HK-2 (cell line): Measurements from ENCODE around the gene CHCHD4.
"Not testable (repeated sequence)": the region's sequence is repeated elsewhere in the genome, so short reads cannot be mapped to it uniquely, and the experiment has no call there.

Experiments
- DNase-seq: peaks from one replicate; pipeline ENCODE4 v3.0.0-alpha.2; 2018; ENCODE audit not compliant: unreplicated experiment

CHCHD4 gene

GRCh38 chr3:14120111-14120920, 4.4 kb downstream of the CHCHD4 start:
- no peak for DNase-seq

- no peak for DNase-seq
Measured at GRCh38 chr3:14119651-14120050, 5.0 kb downstream of the CHCHD4 start.

- DNase-seq: no peak
Measured at GRCh38 chr3:14118400-14119381, 6.0 kb downstream of the CHCHD4 start.

- DNase-seq: no peak
Measured at GRCh38 chr3:14117468-14118399, 6.9 kb downstream of the CHCHD4 start.

DNA sequence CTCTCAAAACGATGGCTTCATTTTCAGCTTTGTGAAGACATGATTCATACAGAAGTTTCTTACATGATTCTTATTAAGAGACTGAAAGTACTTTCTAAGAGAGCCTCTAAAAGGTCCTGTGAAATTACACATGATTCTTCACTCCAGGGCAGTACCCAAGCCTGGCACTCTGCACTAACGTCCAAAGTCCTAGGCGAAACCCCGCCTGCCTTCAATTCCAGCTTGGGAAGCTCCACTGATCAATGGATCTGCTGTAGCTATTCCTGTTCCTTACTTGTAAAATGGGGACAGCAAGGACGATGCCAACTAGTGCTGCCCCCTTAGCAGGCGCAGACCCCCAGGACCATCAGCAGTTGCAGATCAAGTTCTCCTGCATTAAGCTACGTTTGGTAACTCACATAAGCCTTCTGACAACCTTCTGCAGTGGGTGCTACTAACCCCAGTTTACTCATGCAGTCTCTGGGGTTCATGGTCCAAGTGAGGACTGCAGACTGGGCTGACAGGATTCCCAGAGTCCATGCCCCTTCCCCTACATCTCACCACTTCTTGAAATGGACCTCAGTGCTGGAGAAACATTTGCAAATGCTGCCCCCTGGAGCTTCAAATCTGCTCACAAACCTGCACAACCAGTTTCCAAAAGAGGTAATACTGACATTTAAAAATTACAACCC, 10.6 kb downstream of the CHCHD4 start:
- no peak for DNase-seq

DNA sequence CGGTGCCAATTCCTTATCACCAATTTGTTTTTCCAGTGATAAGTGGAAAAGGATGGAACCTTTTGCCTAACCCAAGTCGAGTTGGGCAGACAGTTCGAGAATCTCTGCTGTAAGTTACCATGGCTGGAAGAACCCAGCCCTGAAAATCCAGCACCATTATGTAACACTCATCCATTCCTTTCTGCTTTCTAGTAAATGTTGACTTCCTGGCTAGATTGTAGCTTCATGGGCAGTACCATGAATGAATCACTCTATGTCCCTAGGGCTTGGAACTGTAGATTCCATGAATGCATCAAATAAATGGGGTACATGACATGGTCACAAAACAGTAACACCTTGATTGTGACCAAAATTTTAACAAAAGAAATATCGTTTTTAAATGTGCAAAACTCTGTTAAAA, 14.0 kb downstream of the CHCHD4 start:
- no peak for DNase-seq

DNA sequence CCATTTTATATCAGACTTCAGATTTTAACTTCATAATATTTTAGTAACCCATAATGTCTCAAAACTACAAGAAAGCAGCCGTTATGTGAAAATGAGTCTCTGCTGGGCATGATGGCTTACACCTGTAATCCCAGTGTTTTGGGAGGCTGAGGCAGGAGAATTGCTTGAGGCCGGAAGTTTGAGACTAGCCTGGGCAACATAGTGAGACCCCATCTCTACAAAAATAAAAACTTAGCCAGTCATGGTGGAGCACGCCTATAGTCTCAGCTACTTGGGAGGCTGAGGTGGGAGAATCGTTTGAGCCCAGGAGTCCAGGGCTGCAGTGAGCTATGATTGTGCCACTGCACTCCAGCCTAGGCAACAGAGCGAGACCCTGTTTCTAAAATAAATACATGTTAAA, 14.8 kb downstream of the CHCHD4 start:
- not testable (repeated sequence) for DNase-seq

DNA sequence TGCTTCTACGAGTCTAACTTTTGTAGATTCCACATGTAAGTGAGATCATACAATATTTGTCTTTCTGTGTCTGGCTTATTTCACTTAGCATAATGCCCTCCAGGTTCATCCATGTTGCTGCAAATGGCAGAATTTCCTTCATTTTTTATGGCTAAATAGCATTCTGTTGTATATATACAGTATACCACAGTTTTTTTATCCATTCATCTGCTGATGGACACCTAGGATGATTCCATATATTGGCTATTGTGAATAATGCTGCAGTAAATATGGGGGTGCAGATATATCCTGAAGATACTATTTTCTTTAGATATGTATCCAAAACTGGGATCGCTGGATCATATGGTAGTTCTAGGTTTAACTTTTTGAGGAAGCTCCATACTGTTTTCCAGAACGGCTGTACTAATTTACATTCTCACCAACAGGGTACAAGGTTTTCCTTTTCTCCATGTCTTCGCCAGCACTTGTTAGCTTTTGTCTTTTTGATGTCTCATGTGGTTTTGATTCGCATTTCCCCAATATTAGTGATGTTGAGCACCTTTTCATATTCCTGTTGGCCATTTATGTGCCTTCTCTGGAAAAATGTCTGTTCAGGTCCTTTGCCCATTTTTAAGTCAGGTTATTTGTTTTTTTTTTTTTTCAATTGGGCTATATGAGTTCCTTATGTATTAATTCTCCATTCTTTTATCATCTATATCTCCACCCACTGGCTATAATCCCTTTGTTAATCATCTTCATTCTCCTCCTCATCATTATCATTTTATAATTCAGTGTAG, 26.9 kb downstream of the CHCHD4 start:
- no peak for DNase-seq

- no peak for DNase-seq
Measured at GRCh38 chr3:14096742-14097141, 27.9 kb downstream of the CHCHD4 start.

DNA sequence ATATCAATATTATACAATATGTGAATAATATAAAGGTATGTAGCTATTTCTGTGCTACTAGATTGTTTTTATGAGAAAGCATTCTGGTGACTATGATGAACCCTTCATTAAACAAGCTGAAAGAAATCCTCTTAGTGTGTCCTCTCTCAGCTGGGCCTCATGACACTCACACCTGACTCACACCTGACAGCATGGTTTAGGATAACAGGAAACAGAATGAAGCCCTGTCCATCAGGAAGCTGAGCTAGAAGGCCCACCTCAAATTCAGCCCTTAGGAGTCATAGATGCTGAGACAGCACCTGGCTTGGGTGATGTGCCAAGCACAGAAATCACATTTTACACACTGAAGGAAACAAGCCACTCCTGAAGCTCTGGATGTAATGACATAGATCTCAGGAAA, 30.8 kb downstream of the CHCHD4 start:
- DNase-seq: no peak

DNA sequence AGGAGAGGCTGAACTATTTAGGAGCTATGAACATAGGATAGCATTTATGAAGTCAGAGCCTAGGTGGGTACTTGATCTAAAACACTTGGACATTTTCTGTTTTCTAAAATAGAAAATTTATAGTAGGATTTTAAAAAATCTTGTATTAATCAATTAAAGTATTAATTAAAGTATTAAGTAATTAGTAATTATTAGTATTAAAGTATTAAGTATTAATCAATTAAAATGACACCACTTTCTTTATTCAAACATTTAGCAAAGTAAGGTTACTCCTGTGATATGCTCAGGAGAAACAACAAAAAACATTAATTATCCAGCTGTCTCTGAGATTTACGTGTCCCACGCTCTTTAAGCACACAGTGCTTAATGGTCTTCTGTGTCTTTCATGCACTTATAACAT, 32.2 kb downstream of the CHCHD4 start:
- DNase-seq: no peak

DNA sequence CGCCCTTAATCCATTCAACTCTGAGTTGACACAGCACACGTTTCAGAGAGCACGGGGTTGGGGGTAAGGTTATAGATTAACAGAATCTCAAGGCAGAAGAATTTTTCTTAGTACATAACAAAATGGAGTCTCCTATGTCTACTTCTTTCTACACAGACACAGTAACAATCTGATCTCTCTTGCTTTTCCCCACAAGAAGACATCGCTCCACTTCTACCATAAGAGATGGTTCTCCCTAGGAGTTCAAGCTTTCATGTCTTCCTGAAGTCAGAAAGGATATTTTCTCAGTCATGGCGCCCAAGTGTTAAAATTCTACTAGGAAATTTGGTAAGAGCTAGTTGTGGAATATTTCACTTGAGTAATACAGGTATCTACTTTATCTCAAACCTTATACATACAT, 32.7 kb downstream of the CHCHD4 start:
- not testable (repeated sequence) for DNase-seq

DNA sequence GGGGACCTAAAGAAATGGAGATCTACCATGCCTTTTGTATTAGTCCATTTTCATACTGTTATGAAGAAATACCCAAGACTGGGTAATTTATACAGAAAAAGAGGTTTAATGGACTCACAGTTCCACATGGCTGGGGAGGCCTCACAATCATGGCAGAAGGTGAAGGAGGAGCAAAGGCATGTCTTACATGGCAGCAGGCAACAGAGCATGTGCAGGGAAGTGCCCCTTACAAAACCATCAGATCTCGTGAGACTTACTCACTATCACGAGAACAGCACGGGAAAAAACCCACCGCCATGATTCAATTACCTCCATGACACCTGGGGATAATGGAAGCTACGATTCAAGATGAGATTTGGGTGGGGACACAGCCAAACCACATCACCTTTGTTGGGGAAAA, 37.2 kb downstream of the CHCHD4 start:
- not testable (repeated sequence) for DNase-seq

DNA sequence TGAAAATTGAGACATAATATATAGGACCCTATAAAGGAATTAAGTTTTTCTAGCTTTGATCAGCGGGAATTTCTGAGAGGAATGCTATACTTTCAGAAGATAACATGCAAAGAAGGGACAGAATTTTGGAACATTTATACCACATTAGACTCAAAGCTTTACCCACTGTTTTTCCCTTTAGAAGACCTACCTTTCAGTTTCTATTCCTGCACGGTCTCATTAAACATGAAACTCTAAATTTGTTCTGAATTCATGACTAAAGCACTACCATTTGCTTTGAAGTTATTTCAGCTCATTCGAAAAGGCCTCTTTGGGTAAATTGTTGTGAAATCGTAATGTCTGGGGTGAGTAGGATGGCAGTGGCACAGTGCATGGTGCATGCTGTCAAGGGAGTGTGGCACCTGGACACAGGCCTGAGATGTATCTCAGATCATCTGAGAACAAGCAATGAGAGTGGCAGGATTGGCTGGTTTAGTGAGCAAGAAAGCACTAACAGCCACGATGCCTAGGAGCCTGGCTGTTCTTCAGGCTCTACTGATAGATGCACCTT, 42.5 kb downstream of the CHCHD4 start:
- DNase-seq: no peak

DNA sequence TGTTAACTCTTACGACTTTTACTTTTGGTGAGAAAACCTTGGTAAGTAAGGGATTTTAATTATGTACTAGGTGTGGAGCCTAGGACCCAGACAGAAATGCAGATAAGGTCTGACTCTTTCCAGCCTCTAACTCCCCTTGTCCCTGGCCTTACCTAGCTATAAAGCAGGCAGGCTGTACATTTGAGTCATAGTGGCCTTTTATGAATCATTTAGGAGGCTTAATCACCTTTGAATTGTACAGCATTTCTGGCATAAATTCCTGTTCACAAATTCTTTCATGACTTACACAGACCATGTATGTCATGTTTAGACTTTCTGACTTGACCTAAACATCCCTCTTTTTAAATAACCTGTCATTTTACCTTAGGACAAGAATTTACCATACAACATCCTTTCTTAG, 47.4 kb downstream of the CHCHD4 start:
- DNase-seq: no peak

GRCh38 chr3:14075233-14075632, 49.4 kb downstream of the CHCHD4 start:
- DNase-seq: not testable (repeated sequence)

- DNase-seq: no peak
Measured at GRCh38 chr3:14064910-14065309, 59.8 kb downstream of the CHCHD4 start.

- no peak for DNase-seq
Measured at GRCh38 chr3:14063152-14063551, 61.5 kb downstream of the CHCHD4 start.
